HCT116 (cell line): ENCODE data around the gene ZNF451. TPM values are rescaled to one million over a fixed set of nuclear protein-coding genes. Genes with fewer than 3 reads are reported as not detected.

Source experiments
- ATAC-seq: fragments of 200-7000 bp; cut with Tn5 transposase; 2 replicates; pipeline ENCODE4 v1.9.1; 2020; ENCODE audit warnings: mild to moderate bottlenecking, moderate library complexity
- BruUV-seq: library from RNA; stranded (reverse); fragments of 400-500 nt; replicated peaks from 2 replicates; lab custom pipeline; 2021; lab: Mats Ljungman, UMichigan
- CTCF ChIA-PET: fragments of 300-600 bp; sonication (Branson Sonifier 250); formaldehyde crosslinking; loops from one replicate; lab custom pipeline; 2021; ENCODE audit warnings: antibody characterized with exemption; lab: Charles Lee
- POLR2A ChIA-PET: fragments of 300-600, 350-600 bp; sonication (Branson Sonifier 250); formaldehyde crosslinking; loops from one replicate; lab custom pipeline; 2021; ENCODE audit warnings: antibody characterized with exemption; lab: Charles Lee
- RAD21 ChIA-PET, 2 experiments: fragments of 300-600 bp; sonication (Branson Sonifier 250); formaldehyde crosslinking; loops; one replicate each; lab custom pipeline; 2023; ENCODE audit warnings: low total read pairs in 2 of 2; ENCODE audit not compliant: uncharacterized antibody in 2 of 2, unreplicated experiment in 2 of 2, low non-redundant PET in 1 of 2; lab: Charles Lee
- DNase-seq: peaks from one replicate; pipeline ENCODE4 v3.0.0-alpha.2; 2010; ENCODE audit warnings: low read depth, low spot score
- H2AFZ ChIP-seq: fragments of 200-600 bp; shearing (Covaris generic), sonication (generic); 2 replicates; pipeline ENCODE4 v1.6.1; 2017; ENCODE audit warnings: low read depth, mixed run types, mixed read lengths, antibody characterized with exemption, low read length; ENCODE audit not compliant: poor library complexity, severe bottlenecking
- H3K27ac ChIP-seq: 2 replicates; pipeline ENCODE4 v1.5.1; 2012; ENCODE audit warnings: low read depth, low read length
- H3K27me3 ChIP-seq: fragments of 200-600 bp; sonication (generic); 2 replicates; pipeline ENCODE4 v1.6.1; 2016; ENCODE audit warnings: mixed run types, low read length, mixed read lengths; ENCODE audit not compliant: insufficient read depth
- H3K36me3 ChIP-seq, 2 experiments: fragments of 200-500 bp in 1 of 2; fragments of 200-600 bp in 1 of 2; sonication (Bioruptor generic) in 1 of 2; sonication (generic) in 1 of 2; 2 replicates each; pipeline versions ENCODE4 v1.5.1 to v1.6.1; 2014 to 2016; ENCODE audit warnings: low read length in 2 of 2, inconsistent platforms in 1 of 2, mixed read lengths in 1 of 2, mixed run types in 1 of 2; ENCODE audit not compliant: insufficient read depth in 2 of 2, control insufficient read depth in 1 of 2
- H3K4me1 ChIP-seq, 2 experiments: fragments of 200-600 bp in 1 of 2; sonication (generic) in 1 of 2; 2 replicates each; pipeline versions ENCODE4 v1.5.1 to v1.6.1; 2012 to 2017; ENCODE audit warnings: low read length in 2 of 2, inconsistent platforms in 1 of 2, mild to moderate bottlenecking in 1 of 2, mixed read lengths in 1 of 2, mixed run types in 1 of 2, moderate library complexity in 1 of 2; ENCODE audit not compliant: insufficient read depth in 2 of 2, control insufficient read depth in 1 of 2
- H3K4me2 ChIP-seq: fragments of 200-600 bp; sonication (generic); 2 replicates; pipeline ENCODE4 v1.6.1; 2017; ENCODE audit warnings: mixed run types, low read length, mixed read lengths
- H3K4me3 ChIP-seq, 2 experiments: fragments of 200-600 bp in 1 of 2; sonication (generic) in 1 of 2; replicated peaks in 1 of 2; 2 replicates each; pipeline ENCODE4 v1.5.1; 2011 to 2016; ENCODE audit warnings: low read length in 2 of 2, control low read depth in 1 of 2, low read depth in 1 of 2, mild to moderate bottlenecking in 1 of 2, mixed read lengths in 1 of 2, mixed run types in 1 of 2
- H3K79me2 ChIP-seq: fragments of 200-600 bp; sonication (generic); 2 replicates; pipeline ENCODE4 v1.6.1; 2017; ENCODE audit warnings: mild to moderate bottlenecking, mixed run types, low read length, moderate library complexity, mixed read lengths; ENCODE audit not compliant: insufficient read depth
- H3K9ac ChIP-seq: fragments of 200-600 bp; sonication (generic); 2 replicates; pipeline ENCODE4 v1.6.1; 2016; ENCODE audit warnings: low read length, mixed read lengths
- H3K9me2 ChIP-seq: fragments of 200-600 bp; sonication (generic), shearing (Covaris generic); 2 replicates; pipeline ENCODE4 v1.6.1; 2017; ENCODE audit warnings: mixed run types, mild to moderate bottlenecking, moderate library complexity; ENCODE audit not compliant: insufficient read depth
- H3K9me3 ChIP-seq, 2 experiments: fragments of 200-500 bp in 1 of 2; fragments of 200-600 bp in 1 of 2; sonication (Bioruptor generic) in 1 of 2; sonication (generic) in 1 of 2; 2 replicates each; pipeline ENCODE4 v1.6.1; 2014 to 2017; ENCODE audit warnings: low read length in 2 of 2, mixed read lengths in 2 of 2, inconsistent platforms in 1 of 2, low read depth in 1 of 2, mild to moderate bottlenecking in 1 of 2, mixed run types in 1 of 2, moderate library complexity in 1 of 2; ENCODE audit not compliant: control insufficient read depth in 1 of 2, insufficient read depth in 1 of 2
- H4K20me1 ChIP-seq: fragments of 200-600 bp; sonication (generic), shearing (Covaris generic); 2 replicates; pipeline ENCODE4 v1.6.1; 2017; ENCODE audit warnings: mixed run types, mild to moderate bottlenecking, moderate library complexity; ENCODE audit not compliant: insufficient read depth
- CBX3 ChIP-seq: IDR thresholded peaks from 2 replicates; pipeline ENCODE4 v1.6.1; 2012; ENCODE audit warnings: low read depth
- CEBPB ChIP-seq: IDR thresholded peaks from 2 replicates; pipeline ENCODE4 v1.6.1; 2012; ENCODE audit warnings: low read depth
- CTCF ChIP-seq, 3 experiments: fragments of 200-600 bp in 1 of 3; sonication (generic) in 1 of 3; IDR thresholded peaks in 2 of 3; conservative IDR thresholded peaks in 1 of 3; 2 replicates each; pipeline ENCODE4 v1.5.1; 2012 to 2017; ENCODE audit warnings: low read depth in 2 of 3, low read length in 2 of 3, antibody characterized with exemption in 1 of 3, borderline replicate concordance in 1 of 3, control low read depth in 1 of 3, mild to moderate bottlenecking in 1 of 3, mixed read lengths in 1 of 3, mixed run types in 1 of 3, moderate library complexity in 1 of 3; ENCODE audit not compliant: insufficient read depth in 1 of 3
- ELF1 ChIP-seq: IDR thresholded peaks from 2 replicates; pipeline ENCODE4 v1.6.1; 2012; ENCODE audit warnings: low read depth, borderline replicate concordance
- SRF ChIP-seq: IDR thresholded peaks from 2 replicates; pipeline ENCODE4 v1.6.1; 2012; ENCODE audit warnings: low read depth
- TCF7L2 ChIP-seq: IDR thresholded peaks from 2 replicates; pipeline ENCODE4 v1.7.0; 2011; ENCODE audit warnings: borderline replicate concordance, inconsistent platforms; ENCODE audit not compliant: insufficient read depth, insufficient read length; ENCODE audit errors: extremely low read depth
- ZBTB33 ChIP-seq: IDR thresholded peaks from 2 replicates; pipeline ENCODE4 v1.6.1; 2011; ENCODE audit warnings: mild to moderate bottlenecking, low read length, moderate library complexity; ENCODE audit not compliant: insufficient replicate concordance; ENCODE audit errors: extremely low read depth
- intact Hi-C: fragments of 100-400 bp; cut with micrococcal nuclease; formaldehyde crosslinking; loops from 2 replicates; pipeline ENCODE4 v1.10.0; 2022
- total RNA-seq: library from RNA; stranded (reverse); gene quantifications from one replicate; pipeline ENCODE4 v1.2.1, GENCODE V29; 2021; ENCODE audit not compliant: unreplicated experiment

Gene ZNF451
- total RNA-seq, 1 experiment from 2014 or later, result 49.1 TPM

- RAD21 ChIA-PET, result no interaction called here
- no peaks in the 10 kb centered on the region for H3K9me2 ChIP-seq
- H3K27me3 ChIP-seq, result no peaks in the 10 kb centered on the region
- H4K20me1 ChIP-seq, result no peaks in the 10 kb centered on the region
- TF ChIP-seq SRF (no peak), TCF7L2 (no peak), ZBTB33 (no peak), ELF1 (no peak), CBX3 (no peak), CEBPB (no peak), CTCF (IDR thresholded peaks at IDR 0.05 in 2 of 3, conservative IDR thresholded peaks at IDR 0.05 in 1 of 3; ENCODE audit: borderline replicate concordance in 1 of 3, insufficient read depth in 1 of 3, low read depth in 2 of 3, low read length in 2 of 3) (no peak)
- TF ChIP-seq, all 23 proteins: peak for 0
- ATAC-seq (no peak), DNase-seq (no peak)
- no peak overlapping the region for H3K27ac ChIP-seq
- H3K9ac ChIP-seq, result no peak overlapping the region
- H3K4me3 ChIP-seq, result no peak overlapping the region
- H3K79me2 ChIP-seq, result no peaks in the 10 kb centered on the region
- CTCF ChIA-PET, result no interaction called here
- H3K9me3 ChIP-seq, result no peaks in the 10 kb centered on the region
- H3K4me2 ChIP-seq, result no peak overlapping the region
- intact Hi-C loops, result no loop called here
- no TSS peak for BruUV-seq
- no peaks in the 10 kb centered on the region for H3K4me1 ChIP-seq
- POLR2A ChIA-PET, result no interaction called here
- H3K36me3 ChIP-seq, result peaks cover 0 to 4% of the 10 kb centered on the region in 2 experiments; a peak in 1 of 4 replicates
- H2AFZ ChIP-seq, result no peak overlapping the region
These were observed 51.6 kb downstream of the ZNF451 start for GRCh38 chr6:57141451-57142177.
